Left colon (tissue), 2 donors: ENCODE data around the gene QPRT. TPM values are rescaled to one million over a fixed set of nuclear protein-coding genes. Genes with fewer than 3 reads are reported as not detected.
A peak's percentile ranks its signal among the peaks of the same experiment; 100 is the strongest.
"Not testable (repeated sequence)": the region's sequence is repeated elsewhere in the genome, so short reads cannot be mapped to it uniquely, and the experiment has no call there.

Experiments
- ATAC-seq: fragments of 200-7000 bp; cut with Tn5 transposase; one replicate; pipeline ENCODE4 v1.9.1; 2020; ENCODE audit warnings: mild to moderate bottlenecking, moderate library complexity
- DNase-seq, 2 donors: peaks; one replicate each; pipeline ENCODE4 v3.0.0-alpha.2; 2020
- intact Hi-C, 2 donors: fragments of 100-400 bp; cut with DNase I in 1 of 2; cut with micrococcal nuclease in 1 of 2; formaldehyde crosslinking; loops; one replicate each; pipeline versions ENCODE4 v1.11.2 to v1.14.0; 2022; cut with DNase I, micrococcal nuclease
- total RNA-seq, 2 donors: library from RNA; stranded (reverse); fragmentation: NEBNext Ultra II Directional; extraction: Animal tissue kit (Norgen Biotek cat#: 25700); gene quantifications; one replicate each; pipeline ENCODE4 v1.2.1, GENCODE V29; 2021
- donor health status: DM: no; HTN: no; CAD: no.
- donor health status: DM: yes; HTN: yes; CAD: no.

The QPRT gene
- total RNA-seq, 2 donors from 2014 or later, result 44.9 to 47.4 TPM

DNA sequence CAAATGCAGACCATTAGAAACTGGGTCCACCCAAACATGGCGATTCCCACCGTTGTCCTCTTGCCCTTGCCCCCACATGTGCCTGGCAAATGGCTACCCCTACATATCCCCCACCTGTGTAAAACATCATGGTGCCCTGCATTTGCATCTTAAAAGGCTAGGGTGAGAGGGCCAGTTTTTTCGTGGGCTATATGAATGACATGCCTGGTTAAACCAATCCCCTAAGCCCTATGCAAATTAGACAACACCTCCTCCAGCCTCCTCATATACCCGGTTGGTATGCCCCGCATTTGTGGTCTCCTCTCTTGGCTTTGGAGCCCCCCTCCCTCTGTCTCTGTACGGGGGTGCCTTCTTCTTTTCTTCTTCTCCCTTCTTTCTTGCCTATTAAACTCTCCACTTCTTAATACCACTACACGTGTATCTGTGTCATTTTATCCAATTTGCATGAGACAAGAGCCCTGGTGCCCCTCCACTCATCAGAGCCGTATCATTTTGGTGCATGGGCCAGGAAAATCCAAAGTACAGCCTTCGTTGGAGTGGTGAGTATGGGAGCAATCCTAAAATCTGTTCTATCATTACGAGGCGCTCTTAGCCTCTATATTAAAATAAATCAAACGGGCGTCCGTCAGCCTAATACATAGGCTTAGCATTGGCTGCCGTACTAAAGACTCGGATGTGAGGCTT, 30.1 kb downstream of the QPRT start:
- ATAC-seq (no peak), DNase-seq (no peak)
- intact Hi-C loops, result loop anchor here in 1 of 2 donors (10.0 kb wide), 1 partner anchor 136 kb away; no protein-coding TSS in a partner anchor

- not testable (repeated sequence) for DNase-seq, ATAC-seq
- intact Hi-C loops, result loop anchor here in 1 of 2 donors (10.0 kb wide), 1 partner anchor 135 kb away; no protein-coding TSS in a partner anchor
Observed at GRCh38 chr16:29709657-29710056, 30.7 kb downstream of the QPRT start.

DNA sequence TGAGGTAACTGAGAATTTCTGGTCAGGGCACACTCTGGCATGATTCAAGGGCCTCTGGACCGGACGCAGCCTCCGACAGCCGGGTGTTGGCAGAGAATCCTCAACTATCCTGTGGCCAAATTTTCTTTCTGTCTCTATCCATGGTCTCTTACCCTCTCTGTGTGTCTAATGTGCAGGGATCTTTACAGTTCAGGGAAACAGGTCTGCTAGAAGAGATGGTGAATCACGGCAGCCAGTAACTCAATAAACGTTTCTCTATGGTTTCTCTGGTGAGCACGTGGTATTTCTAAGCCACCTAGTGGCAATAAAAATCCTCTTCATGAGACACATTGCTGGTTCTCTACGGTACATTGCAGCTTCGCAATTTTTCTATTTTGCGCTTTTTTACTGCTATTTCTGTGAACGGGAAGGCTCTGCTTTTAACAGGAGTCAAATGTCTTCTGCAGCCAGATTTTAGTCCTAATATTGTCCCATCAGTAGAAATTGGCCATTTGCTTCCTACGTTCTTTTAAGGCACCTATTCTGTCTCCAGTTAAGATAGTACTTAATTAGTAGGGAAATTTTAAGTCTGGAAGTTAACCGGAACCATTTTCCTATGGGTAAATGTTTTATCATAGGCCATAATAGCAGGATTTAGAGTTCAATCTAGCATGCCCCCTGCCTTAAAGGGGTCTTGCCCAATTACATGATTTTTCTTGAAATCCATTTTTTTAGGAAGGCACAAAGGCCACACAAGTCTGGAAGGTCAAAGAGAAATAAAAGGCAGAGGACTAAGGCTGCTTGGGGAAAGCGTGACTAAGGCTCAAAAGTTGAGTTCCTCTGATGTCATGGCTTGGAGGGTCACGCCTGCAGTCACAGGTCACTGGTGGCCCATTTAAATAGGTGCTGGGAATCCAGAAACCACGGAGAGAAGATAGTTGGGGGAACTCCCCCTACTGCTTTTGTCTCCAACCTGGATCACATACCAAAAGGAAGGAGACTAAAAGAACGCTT, 31.5 kb downstream of the QPRT start:
- DNase-seq, result no peak

GRCh38 chr16:29712809-29713208, 33.8 kb downstream of the QPRT start:
- ATAC-seq (no peak), DNase-seq (no peak)
- intact Hi-C loops, result no loop called here

More for the DNA sequence above, 31.5 kb downstream of the QPRT start:
- intact Hi-C loops, result no loop called here
- ATAC-seq, result peak; percentile 99

DNA sequence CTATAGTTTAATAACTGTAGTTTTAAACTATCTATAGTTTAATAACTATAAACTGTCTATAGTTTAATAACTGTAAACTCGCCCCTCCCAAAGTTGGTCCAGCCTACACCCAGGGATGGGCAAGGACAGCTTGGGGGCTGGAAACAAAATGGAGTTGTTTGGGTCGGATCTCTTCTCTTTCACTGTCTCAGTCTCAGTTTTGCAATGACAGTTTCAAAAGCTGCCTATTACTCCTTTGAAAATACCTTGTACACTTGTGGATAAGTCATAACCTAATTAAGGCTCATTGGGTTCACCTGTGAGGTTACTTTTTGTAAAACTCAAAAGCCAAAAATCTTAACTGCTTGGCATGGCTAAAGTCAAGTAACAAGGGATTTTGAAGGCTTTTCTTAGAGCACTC, 35.4 kb downstream of the QPRT start:
- no peak for ATAC-seq
- DNase-seq, result no peak
- intact Hi-C loops, result no loop called here

GRCh38 chr16:29714972-29715371, 36.0 kb downstream of the QPRT start:
- intact Hi-C loops, result no loop called here
- no peak for DNase-seq
- no peak for ATAC-seq

DNA sequence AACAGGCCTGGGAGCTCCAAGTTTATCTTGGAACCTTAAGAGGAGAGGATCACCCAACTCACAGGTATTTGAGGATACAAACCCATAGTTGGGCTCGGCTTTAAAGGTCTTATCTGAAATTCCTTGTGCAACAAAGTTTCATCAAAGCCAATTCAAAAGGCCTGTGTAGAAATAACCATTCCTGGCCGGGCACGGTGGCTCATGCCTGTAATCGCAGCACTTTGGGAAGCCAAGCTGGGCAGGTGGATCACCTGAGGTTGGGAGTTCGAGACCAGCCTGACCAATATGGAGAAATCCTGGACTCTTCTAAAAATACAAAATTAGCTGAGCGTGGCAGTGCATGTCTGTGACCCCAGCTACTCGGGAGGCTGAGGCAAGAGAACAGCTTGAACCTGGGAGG, 38.1 kb downstream of the QPRT start:
- DNase-seq, result no peak
- intact Hi-C loops, result no loop called here
- no peak for ATAC-seq

DNA sequence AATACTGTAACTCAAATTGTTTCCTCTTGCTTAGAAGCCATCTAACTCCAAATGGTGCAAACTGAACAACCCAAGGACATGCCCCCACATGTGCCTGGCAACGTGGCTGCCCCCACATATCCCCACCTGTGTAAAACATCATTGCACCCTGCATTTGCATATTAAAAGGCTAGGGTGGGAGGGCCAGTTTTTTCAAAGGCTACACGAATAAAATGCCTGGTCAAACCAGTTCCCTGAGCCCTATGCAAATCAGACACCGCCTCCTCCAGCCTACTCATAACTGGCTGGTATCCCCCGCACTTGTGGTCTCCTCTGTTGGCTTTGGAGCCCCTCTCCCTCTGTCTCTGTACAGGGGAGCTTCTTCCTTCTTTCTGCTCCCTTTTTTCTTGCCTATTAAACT, 40.1 kb downstream of the QPRT start:
- no peak for DNase-seq
- intact Hi-C loops, result no loop called here
- no peak for ATAC-seq

DNA sequence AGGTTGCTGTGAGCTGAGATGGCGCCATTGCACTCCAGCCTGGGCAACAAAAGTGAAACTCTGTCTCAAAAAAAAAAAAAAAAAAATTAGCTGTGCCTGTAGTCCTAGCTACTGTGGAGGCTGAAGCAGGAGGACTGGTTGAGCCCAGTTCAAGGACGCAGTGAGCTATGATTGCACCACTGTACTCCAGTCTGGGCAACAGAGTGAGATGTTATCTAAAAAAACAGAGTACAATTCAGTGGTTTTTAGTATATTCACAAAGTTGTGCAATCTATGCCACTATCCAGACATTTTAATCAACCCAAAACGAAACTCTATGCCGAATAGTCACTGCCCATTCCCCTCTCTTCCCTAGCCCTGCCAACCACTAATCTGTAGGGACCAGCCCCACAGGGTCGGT, 41.7 kb downstream of the QPRT start:
- ATAC-seq, result no peak
- intact Hi-C loops, result no loop called here
- no peak for DNase-seq

GRCh38 chr16:29721167-29721879, 42.3 kb downstream of the QPRT start:
- ATAC-seq, result peak; percentile 95
- intact Hi-C loops, result not testable (repeated sequence)

DNA sequence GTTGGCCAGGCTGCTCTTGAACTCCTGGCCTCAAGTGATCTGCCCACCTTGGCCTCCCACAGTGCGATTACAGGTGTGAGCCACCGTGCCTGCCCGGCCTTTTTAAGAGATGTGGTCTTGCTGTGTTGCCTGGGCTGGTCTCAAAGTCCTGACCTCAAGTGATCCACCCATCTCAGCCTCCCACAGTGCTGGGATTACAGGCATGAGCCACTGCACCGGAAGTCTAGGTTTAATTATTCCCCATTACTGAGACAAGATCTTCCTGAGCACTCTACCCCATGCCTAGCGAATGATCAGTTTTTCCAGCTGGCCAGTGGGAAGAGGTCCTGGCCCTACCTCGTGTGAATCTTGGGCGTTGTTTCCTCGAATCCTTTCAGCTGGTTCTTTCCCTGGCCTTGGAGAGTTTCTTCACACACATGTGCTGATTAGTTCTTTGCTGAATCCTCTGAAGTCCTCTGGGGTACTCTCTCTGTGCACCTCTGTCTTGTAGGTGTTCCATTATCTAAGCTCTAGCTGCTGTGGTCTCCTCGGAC, 47.9 kb downstream of the QPRT start:
- ATAC-seq, result no peak
- intact Hi-C loops, result no loop called here
- no peak for DNase-seq

More at GRCh38 chr16:29721167-29721879, 42.3 kb downstream of the QPRT start:
- DNase-seq, result peak; percentile 69 to 79

GRCh38 chr16:29727452-29727851, 48.5 kb downstream of the QPRT start:
- ATAC-seq, result no peak
- intact Hi-C loops, result no loop called here
- DNase-seq, result no peak

DNA sequence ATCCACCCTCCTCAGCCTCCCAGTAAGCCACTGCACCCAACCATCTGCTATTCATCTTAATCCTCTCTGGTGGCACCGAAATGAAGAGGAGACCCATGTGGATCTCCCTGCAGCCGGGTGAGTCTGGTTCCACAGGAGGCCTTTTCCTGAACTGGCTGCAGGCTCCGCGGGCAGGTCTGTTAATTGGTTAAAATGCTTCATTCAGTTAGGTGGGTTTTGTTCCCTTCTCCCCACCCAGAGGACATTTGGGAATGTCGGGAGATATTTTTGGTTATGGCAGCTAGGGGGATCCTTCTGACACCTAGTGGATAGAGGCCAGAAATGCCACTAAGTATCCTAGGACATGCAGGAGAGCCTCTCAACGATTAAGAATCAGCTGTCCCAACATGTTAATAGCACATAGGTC, 50.1 kb downstream of the QPRT start:
- DNase-seq, result no peak
- ATAC-seq, result peak; percentile 68
- intact Hi-C loops, result no loop called here

DNA sequence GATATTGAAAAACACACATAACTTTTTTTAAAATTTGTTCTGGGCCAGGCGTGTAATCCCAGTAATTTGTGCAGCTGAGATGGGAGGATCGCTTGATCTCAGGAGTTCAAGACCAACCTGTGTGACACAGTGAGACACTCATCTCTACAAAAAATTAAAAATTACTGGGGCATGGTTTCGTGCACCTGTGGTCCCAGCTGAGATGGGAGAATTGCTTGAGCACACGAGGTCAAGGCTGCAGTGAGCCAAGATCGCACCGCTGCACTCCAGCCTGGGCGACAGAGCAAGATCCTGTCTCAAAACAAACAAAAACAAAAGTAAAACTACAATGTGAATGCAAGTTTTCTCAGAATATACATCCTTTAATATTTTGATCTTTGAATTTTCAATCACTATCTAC, 51.7 kb downstream of the QPRT start:
- intact Hi-C loops, result no loop called here
- ATAC-seq (no peak), DNase-seq (no peak)

- intact Hi-C loops, DNase-seq, ATAC-seq: not testable (repeated sequence)
Observed at GRCh38 chr16:29731768-29732601, 53.0 kb downstream of the QPRT start.

DNA sequence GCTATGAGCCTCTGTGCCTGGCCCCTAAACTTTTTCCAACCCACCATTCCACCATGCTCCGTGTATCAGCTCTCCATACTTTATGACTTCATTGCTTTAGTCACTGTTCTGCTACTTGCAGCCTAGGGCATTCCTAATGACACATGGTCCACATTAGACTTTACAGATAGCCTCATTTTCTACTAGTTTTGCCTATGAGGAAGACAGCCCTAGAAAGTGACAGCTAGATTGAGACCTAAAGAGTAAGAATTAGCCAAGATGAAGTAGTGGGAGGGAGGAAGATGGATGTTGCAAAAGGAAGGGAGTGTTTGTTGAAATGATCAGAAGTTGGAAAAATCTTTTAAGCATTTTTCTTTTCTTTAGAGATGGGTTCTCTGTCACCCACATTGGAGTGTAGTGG, 55.8 kb downstream of the QPRT start:
- DNase-seq, result no peak
- intact Hi-C loops, result no loop called here
- no peak for ATAC-seq

DNA sequence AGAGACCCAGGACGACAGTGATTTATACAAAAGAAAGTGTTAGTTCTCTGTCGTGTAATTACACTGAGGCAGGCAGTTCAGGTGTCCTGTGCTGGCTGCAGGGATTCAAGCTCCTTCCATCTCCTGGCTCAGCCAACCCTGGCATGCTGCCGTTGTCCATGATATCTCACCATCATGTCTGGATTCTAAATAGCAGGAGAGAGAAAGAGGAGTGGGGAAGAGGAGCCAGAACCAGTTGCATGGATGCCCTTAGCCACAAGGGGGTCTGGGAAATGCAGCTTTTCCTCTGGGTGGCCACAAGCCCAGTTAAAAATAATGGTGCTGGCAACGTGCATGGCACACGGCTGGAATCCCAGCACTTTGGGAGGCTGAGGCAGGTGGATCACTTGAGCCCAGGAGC, 57.1 kb downstream of the QPRT start:
- ATAC-seq, result no peak
- no peak for DNase-seq
- intact Hi-C loops, result no loop called here

DNA sequence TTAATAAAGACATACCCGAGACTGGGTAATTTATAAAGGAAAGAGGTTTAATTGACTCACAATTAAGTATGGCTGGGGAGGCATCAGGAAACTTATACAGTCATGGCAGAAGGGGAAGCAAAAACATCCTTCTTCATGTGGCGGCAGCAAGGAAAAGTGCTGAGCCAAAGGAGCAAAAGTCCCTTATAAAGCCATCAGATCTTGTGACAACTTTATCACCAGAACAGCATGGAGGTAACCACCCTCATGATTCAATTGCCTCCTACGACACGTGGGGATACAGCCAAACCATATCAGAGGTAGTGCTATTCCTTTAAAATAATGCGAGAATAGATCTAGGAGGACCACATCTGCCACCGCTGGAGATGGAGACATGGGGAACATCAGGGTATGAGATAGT, 57.8 kb downstream of the QPRT start:
- peak; percentile 74 for ATAC-seq
- intact Hi-C loops, result no loop called here
- no peak for DNase-seq
